ENCODE results near the gene HDAC4. TPM values are rescaled to one million over a fixed set of nuclear protein-coding genes. Genes with fewer than 3 reads are reported as not detected.

Gene HDAC4
- total and polyA plus RNA-seq, 2 experiments from 2014 or later: 8.1 to 41.8 TPM

DNA sequence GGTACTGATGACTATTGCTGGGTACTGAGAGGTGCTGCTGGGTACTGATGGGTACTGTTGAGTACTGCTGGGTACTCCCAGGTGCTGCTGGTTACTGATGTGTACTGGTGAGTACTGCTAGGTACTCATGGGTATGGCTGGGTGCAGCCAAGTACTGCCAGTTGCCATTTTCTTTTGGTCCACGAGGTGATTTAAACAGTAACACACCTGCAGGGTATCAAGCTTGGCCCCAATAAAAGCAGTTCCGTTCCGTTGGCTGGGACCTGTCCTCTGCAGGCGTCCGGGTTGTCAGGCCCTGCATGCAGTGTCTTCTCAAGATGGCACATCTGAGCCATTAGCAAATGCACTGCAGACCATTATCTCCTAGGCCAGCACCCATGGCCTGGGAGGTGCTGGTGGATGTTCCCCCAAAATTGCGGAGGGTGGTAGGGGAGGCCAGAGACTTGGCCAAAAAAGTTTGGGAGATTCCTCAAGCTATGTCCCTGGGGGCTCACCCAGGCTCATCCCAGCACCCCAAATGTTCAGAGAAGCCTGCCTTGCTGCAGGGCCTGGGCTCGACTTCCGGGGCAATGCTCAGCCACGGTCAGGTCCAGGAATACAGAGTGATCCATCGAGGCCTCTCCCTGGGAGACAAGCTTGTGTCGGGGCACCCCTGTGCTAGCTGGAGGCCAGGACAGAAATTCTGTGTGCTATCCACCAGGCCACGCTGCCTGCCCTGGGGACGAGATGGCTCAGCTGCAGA is 387.7 kb downstream of the HDAC4 start (continued):
- no peak for TF ChIP-seq ETS1 (IDR thresholded peaks at IDR 0.05)
- TF ChIP-seq CREB1 (CRISPR knock-in tag; IDR thresholded peaks at IDR 0.05; ENCODE audit: low read depth): no peak
- TF ChIP-seq ZNF114 (CRISPR knock-in tag; IDR thresholded peaks at IDR 0.05): no peak
- TF ChIP-seq POLR2AphosphoS5 (IDR thresholded peaks at IDR 0.05; ENCODE audit: low read depth): no peak
- TF ChIP-seq JUNB (IDR thresholded peaks at IDR 0.05; ENCODE audit: unreplicated experiment): no peak
- no peak for TF ChIP-seq EZH2 (IDR thresholded peaks at IDR 0.05; ENCODE audit: low read depth, unreplicated experiment)
- TF ChIP-seq CTCF (conservative IDR thresholded peaks at IDR 0.05; ENCODE audit: low read depth in 2 of 2): no peak

GRCh38 chr2:239012228-239012627 is 388.6 kb downstream of the HDAC4 start:
- 0 out of 3 replicates have a peak, but pooled peaks cover 3% of the 10 kb centered on the region for H3K36me3 Mint-ChIP-seq (ENCODE audit: low read depth)
- DNase-seq (ENCODE audit: low spot score): no peak
- H3K4me3 Mint-ChIP-seq: no peak overlapping the region
- TF ChIP-seq CTCF (conservative IDR thresholded peaks at IDR 0.05; ENCODE audit: low read depth in 2 of 2) (no peak), POLR2AphosphoS5 (IDR thresholded peaks at IDR 0.05; ENCODE audit: low read depth) (no peak), EZH2phosphoT487 (IDR thresholded peaks at IDR 0.05; ENCODE audit: unreplicated experiment) (no peak), ZNF331 (CRISPR knock-in tag; IDR thresholded peaks at IDR 0.05; ENCODE audit: low read depth) (no peak), ZNF462 (CRISPR knock-in tag; IDR thresholded peaks at IDR 0.05) (no peak), JUNB (IDR thresholded peaks at IDR 0.05; ENCODE audit: unreplicated experiment) (no peak), ETS1 (IDR thresholded peaks at IDR 0.05) (no peak), ZNF114 (CRISPR knock-in tag; IDR thresholded peaks at IDR 0.05) (no peak), CREB1 (CRISPR knock-in tag; IDR thresholded peaks at IDR 0.05; ENCODE audit: low read depth) (no peak), STAT1 (IDR thresholded peaks at IDR 0.05; ENCODE audit: unreplicated experiment) (no peak)

More at GRCh38 chr2:239012228-239012627, 388.6 kb downstream of the HDAC4 start:
- H3F3A ChIP-seq (replicated peaks; ENCODE audit: low read depth): no peaks in the 10 kb centered on the region
- H3K27me3 ChIP-seq (ENCODE audit: insufficient read depth): no peaks in the 10 kb centered on the region
- no peaks in the 10 kb centered on the region for H3K79me2 ChIP-seq (replicated peaks; ENCODE audit: insufficient read depth)
- Mint-ChIP-seq H3K4me1 (peaks cover 12% of the 10 kb centered on the region), H3K27me3 (ENCODE audit: insufficient read depth, low read depth, poor library complexity) (peaks cover 12% of the 10 kb centered on the region), H3K9me3 (peaks cover 5% of the 10 kb centered on the region; the same call in 1 of the 3 replicates), H3K27ac (no peak overlapping the region)
- no peaks in the 10 kb centered on the region for H3K36me3 ChIP-seq (ENCODE audit: insufficient read depth)
- H4K20me1 ChIP-seq (replicated peaks; ENCODE audit: insufficient read depth): no peaks in the 10 kb centered on the region
- no peak for ATAC-seq
- no peaks in the 10 kb centered on the region for H3K4me1 ChIP-seq (ENCODE audit: insufficient read depth)
- H3K4me2 ChIP-seq: no peak overlapping the region
- H3K9me2 ChIP-seq (ENCODE audit: insufficient read depth): no peaks in the 10 kb centered on the region
- H3K4me3 ChIP-seq: no peak overlapping the region
- no peak overlapping the region for H2AFZ ChIP-seq
- no peak overlapping the region for H3K27ac ChIP-seq (ENCODE audit: low read depth)

Data from GM23338 (cell line).